ENCODE results near the gene IRAK2. TPM values are rescaled to one million over a fixed set of nuclear protein-coding genes. Genes with fewer than 3 reads are reported as not detected.

Gene IRAK2
- total RNA-seq, 2 donors from 2014 or later = 1.1 to 2.8 TPM

DNA sequence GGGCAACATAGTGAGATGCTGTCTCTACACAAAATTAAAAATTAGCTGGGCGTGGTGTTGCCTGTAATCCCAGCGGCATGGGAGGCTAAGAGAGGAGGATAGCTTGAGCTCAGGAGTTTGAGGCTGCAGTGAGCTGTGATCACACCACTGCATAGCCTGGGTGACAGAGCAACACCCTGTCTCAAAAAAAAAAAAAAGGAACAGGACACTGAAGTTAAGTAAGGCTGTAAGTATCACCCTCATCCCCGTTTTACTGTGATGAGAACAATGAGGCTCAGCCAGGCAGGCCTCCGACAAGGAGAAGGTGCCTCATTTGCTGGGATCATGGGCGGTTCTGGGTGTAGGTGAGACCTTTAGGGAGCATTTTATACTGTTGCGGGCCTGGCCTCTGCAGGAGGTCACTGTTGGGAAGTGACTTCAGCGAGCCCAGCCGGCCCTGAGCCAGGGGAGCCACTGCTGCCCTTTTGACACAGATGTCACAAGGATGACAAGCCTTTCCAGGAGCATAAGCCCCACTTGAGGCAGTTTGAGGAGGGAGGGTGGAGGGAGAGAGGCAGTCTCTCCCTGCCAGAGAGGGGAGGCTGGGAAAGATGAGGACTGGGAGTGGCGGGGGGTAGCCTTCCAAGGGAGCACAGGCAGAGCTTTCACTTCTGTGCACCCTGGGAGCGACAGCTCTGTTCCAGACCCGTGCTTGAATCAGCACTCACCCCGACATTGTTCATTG is 30.8 kb downstream of the IRAK2 start:
- peak overlapping the region; percentile 77 to 94 for H3K27ac ChIP-seq
- no peak overlapping the region for H3K4me3 ChIP-seq
- peaks cover 0 to 53% of the 10 kb centered on the region in 2 donors for H3K4me1 ChIP-seq
- no peaks in the 10 kb centered on the region for H3K27me3 ChIP-seq
- no peaks in the 10 kb centered on the region for H3K9me3 ChIP-seq
- TF ChIP-seq CTCF (IDR thresholded peaks at IDR 0.05) = no peak
- H3K36me3 ChIP-seq = no peaks in the 10 kb centered on the region
- DNase-seq (ENCODE audit: low spot score) = no peak

- no peak for TF ChIP-seq CTCF (IDR thresholded peaks at IDR 0.05)
- Histone ChIP-seq H3K27ac (peak overlapping the region; percentile 77 to 94), H3K27me3 (no peaks in the 10 kb centered on the region), H3K9me3 (no peaks in the 10 kb centered on the region), H3K4me1 (peaks cover 0 to 43% of the 10 kb centered on the region in 2 donors), H3K36me3 (no peaks in the 10 kb centered on the region), H3K4me3 (no peak overlapping the region)
- peak; percentile 77 for DNase-seq (ENCODE audit: low spot score)
Observed at GRCh38 chr3:10196389-10197052, 31.8 kb downstream of the IRAK2 start.

GRCh38 chr3:10198226-10198625 is 33.5 kb downstream of the IRAK2 start:
- Histone ChIP-seq H3K27ac (no peak overlapping the region), H3K27me3 (no peaks in the 10 kb centered on the region), H3K4me3 (no peak overlapping the region), H3K4me1 (peaks cover 0 to 26% of the 10 kb centered on the region in 2 donors), H3K9me3 (no peaks in the 10 kb centered on the region), H3K36me3 (no peaks in the 10 kb centered on the region)
- DNase-seq (ENCODE audit: low spot score) = no peak
- no peak for TF ChIP-seq CTCF (IDR thresholded peaks at IDR 0.05)

DNA sequence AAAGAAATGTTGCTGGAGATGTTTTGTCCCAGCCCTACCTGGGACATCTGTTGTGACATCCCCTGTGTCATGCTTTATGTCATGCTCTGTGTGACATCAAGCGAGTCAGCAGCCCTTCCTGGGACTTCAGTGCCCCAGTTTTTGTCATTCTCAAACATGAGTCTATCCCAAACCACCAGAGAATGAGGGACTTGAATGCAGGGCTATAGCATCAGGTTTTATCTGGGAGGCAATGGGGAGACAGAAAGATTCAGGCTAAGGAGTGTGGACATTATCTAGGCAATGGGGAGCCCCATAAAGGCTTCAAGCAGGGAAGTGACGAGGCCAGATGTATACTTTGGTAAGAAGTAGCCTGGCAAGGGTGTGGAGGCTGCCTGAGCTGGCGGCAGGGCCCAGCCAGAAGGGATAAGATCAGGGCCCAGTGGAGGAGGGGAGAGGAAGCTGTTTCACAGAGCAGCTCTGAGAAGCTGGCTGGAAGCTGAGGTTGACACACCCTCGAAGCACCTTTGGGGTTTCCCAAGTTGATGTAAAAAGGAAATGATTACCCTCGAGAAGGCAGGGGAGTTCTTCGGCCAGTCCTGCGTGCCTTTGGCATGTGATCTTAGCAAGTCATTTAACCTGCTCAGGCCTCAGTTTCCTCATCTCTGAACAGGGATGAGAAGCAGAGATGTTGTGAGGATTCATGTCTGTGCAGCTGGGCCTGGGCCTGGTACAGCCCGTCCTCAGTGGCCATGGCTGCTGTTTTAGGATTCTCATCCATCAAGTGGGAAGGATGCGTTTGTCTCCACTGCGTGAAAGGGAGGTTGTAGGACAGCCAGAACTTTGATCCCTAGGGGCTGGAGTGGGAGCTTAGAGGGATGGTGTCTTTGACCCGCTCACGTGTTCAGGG is 34.3 kb downstream of the IRAK2 start:
- Histone ChIP-seq H3K4me1 (peaks cover 0 to 18% of the 10 kb centered on the region in 2 donors), H3K36me3 (no peaks in the 10 kb centered on the region), H3K9me3 (no peaks in the 10 kb centered on the region), H3K27me3 (no peaks in the 10 kb centered on the region), H3K27ac (no peak overlapping the region), H3K4me3 (no peak overlapping the region)
- TF ChIP-seq CTCF (IDR thresholded peaks at IDR 0.05) = no peak
- no peak for DNase-seq (ENCODE audit: low spot score)

- no peak for DNase-seq (ENCODE audit: low spot score)
- no peak overlapping the region for H3K4me3 ChIP-seq
- H3K4me1 ChIP-seq = no peaks in the 10 kb centered on the region
- no peaks in the 10 kb centered on the region for H3K36me3 ChIP-seq
- H3K27ac ChIP-seq = peak overlapping the region in 1 of 2 donors; percentile 41
- no peak for TF ChIP-seq CTCF (IDR thresholded peaks at IDR 0.05)
- H3K27me3 ChIP-seq = no peaks in the 10 kb centered on the region
- no peaks in the 10 kb centered on the region for H3K9me3 ChIP-seq
Observed at GRCh38 chr3:10204921-10205320, 40.2 kb downstream of the IRAK2 start.
